ENCODE results near the gene PRPH. TPM values are rescaled to one million over a fixed set of nuclear protein-coding genes. Genes with fewer than 3 reads are reported as not detected.

PRPH gene
- total and polyA plus RNA-seq, 2 of the 13 experiments (the other 11 are each of a cell fraction or from before 2014, with no cell fraction given), result 0.12 TPM; not detected in 1

DNA sequence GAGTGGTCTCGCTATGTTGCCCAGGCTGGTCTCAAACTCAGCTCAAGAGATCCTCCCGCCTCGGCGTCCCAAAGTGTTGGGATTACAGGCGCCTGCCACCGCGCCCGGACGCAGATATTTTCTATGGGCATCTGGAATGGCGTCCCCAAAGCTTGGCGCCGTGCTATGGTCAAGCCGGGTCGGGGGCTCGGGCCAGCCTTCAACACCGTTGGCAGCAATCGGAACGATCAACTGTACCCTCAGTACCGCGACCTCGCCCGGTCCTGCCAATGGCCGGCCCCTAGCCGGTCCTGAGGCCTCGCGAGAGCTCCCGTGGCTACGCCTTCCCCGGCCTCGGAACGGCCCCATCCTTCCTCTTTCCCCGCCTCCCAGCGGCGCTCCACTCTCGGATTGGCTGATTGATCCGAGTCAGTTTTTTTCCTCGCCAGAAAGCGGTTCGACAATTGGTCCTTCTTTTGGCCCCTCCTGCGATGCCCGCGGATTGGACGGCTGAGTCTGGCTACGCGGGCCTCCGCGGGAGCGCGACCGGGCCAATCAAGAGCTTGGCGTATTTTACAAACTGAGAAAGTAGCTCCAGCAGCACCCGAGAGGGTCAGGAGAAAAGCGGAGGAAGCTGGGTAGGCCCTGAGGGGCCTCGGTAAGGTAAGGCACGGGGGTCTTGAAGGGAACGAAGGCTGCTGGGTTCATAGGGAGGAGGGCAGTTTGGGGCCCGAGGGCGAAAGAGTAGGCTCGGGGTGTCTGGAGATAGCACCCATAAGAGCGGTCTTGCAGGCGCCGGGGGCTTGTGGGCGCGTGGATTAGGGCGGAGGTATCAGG lies 28.0 kb downstream of the PRPH start, which contains the start of gene TROAP (continued):
- TF ChIP-seq REXO4 (CRISPR knock-in tag; IDR thresholded peaks at IDR 0.05; ENCODE audit: borderline replicate concordance), result no peak
- peak in 1 of 2 experiments; percentile 48; a peak in 1 of 4 replicates for TF ChIP-seq KLF16 (CRISPR knock-in tag; IDR thresholded peaks at IDR 0.05)
- peak; percentile 97; the same call in 1 of the 2 replicates for TF ChIP-seq ZNF878 (CRISPR knock-in tag; IDR thresholded peaks at IDR 0.05)
- TF ChIP-seq KLF12 (CRISPR knock-in tag; IDR thresholded peaks at IDR 0.05; ENCODE audit: borderline replicate concordance), result 0 out of 2 replicates have a peak, but pooled peaks have one; percentile 8
- TF ChIP-seq, protein P1, sequence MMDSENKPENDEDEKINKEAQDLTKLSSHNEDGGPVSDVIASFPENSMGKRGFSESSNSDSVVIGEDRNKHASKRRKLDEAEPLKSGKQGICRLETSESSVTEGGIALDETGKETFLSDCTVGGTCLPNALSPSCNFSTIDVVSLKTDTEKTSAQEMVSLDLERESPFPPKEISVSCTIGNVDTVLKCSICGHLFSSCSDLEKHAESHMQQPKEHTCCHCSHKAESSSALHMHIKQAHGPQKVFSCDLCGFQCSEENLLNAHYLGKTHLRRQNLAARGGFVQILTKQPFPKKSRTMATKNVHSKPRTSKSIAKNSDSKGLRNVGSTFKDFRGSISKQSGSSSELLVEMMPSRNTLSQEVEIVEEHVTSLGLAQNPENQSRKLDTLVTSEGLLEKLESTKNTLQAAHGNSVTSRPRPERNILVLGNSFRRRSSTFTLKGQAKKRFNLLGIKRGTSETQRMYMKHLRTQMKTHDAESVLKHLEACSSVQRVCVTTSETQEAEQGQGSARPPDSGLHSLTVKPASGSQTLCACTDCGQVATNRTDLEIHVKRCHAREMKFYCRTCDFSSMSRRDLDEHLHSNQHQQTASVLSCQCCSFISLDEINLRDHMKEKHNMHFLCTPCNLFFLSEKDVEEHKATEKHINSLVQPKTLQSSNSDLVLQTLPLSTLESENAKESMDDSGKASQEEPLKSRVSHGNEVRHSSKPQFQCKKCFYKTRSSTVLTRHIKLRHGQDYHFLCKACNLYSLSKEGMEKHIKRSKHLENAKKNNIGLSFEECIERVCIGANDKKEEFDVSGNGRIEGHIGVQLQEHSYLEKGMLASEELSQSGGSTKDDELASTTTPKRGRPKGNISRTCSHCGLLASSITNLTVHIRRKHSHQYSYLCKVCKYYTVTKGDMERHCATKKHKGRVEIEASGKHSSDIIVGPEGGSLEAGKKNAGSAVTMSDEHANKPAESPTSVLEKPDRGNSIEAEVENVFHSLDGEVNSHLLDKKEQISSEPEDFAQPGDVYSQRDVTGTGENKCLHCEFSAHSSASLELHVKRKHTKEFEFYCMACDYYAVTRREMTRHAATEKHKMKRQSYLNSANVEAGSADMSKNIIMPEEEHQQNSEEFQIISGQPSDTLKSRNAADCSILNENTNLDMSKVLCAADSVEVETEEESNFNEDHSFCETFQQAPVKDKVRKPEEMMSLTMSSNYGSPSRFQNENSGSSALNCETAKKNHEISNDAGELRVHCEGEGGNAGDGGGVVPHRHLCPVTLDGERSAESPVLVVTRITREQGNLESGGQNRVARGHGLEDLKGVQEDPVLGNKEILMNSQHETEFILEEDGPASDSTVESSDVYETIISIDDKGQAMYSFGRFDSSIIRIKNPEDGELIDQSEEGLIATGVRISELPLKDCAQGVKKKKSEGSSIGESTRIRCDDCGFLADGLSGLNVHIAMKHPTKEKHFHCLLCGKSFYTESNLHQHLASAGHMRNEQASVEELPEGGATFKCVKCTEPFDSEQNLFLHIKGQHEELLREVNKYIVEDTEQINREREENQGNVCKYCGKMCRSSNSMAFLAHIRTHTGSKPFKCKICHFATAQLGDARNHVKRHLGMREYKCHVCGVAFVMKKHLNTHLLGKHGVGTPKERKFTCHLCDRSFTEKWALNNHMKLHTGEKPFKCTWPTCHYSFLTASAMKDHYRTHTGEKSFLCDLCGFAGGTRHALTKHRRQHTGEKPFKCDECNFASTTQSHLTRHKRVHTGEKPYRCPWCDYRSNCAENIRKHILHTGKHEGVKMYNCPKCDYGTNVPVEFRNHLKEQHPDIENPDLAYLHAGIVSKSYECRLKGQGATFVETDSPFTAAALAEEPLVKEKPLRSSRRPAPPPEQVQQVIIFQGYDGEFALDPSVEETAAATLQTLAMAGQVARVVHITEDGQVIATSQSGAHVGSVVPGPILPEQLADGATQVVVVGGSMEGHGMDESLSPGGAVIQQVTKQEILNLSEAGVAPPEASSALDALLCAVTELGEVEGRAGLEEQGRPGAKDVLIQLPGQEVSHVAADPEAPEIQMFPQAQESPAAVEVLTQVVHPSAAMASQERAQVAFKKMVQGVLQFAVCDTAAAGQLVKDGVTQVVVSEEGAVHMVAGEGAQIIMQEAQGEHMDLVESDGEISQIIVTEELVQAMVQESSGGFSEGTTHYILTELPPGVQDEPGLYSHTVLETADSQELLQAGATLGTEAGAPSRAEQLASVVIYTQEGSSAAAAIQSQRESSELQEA (CRISPR knock-in tag; IDR thresholded peaks at IDR 0.05; ENCODE audit: not compliant biosample characterization), result peak; percentile 49
- no peak for TF ChIP-seq ZFP82 (CRISPR knock-in tag; IDR thresholded peaks at IDR 0.05; ENCODE audit: borderline replicate concordance)
- no peak for TF ChIP-seq MIXL1 (CRISPR knock-in tag; IDR thresholded peaks at IDR 0.05)
- 0 out of 2 replicates have a peak, but pooled peaks have one; percentile 45 for TF ChIP-seq ZNF816 (CRISPR knock-in tag; IDR thresholded peaks at IDR 0.05; ENCODE audit: borderline replicate concordance)
- no peak for TF ChIP-seq TAF15 (IDR thresholded peaks at IDR 0.05; ENCODE audit: low read depth, low read length, poor library complexity, severe bottlenecking)
- TF ChIP-seq ZNF660 (CRISPR knock-in tag; IDR thresholded peaks at IDR 0.05; ENCODE audit: borderline replicate concordance, low read depth), result no peak
- no peak; the same call in 1 of the 2 replicates for TF ChIP-seq ELF3 (CRISPR knock-in tag; IDR thresholded peaks at IDR 0.05)
- TF ChIP-seq, protein P2, sequence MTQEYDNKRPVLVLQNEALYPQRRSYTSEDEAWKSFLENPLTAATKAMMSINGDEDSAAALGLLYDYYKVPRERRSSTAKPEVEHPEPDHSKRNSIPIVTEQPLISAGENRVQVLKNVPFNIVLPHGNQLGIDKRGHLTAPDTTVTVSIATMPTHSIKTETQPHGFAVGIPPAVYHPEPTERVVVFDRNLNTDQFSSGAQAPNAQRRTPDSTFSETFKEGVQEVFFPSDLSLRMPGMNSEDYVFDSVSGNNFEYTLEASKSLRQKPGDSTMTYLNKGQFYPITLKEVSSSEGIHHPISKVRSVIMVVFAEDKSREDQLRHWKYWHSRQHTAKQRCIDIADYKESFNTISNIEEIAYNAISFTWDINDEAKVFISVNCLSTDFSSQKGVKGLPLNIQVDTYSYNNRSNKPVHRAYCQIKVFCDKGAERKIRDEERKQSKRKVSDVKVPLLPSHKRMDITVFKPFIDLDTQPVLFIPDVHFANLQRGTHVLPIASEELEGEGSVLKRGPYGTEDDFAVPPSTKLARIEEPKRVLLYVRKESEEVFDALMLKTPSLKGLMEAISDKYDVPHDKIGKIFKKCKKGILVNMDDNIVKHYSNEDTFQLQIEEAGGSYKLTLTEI (CRISPR knock-in tag; conservative IDR thresholded peaks at IDR 0.05), result no peak

All from HepG2 (cell line).